Omental fat pad (tissue), 4 donors: ENCODE measurements around the gene SCP2. TPM values are rescaled to one million over a fixed set of nuclear protein-coding genes. Genes with fewer than 3 reads are reported as not detected.

Experiments
- ATAC-seq: fragments of 150-250 bp; one replicate; pipeline ENCODE4 v1.9.1; 2016; ENCODE audit warnings: mild to moderate bottlenecking, moderate library complexity; ENCODE audit not compliant: low FRiP score
- DNase-seq: peaks from one replicate; pipeline ENCODE4 v3.0.0-alpha.2; 2019; ENCODE audit warnings: low spot score
- total RNA-seq, 4 donors: library from RNA; depleted of rRNA; stranded (reverse); fragments of >200 nt; gene quantifications; one replicate each; pipeline ENCODE4 v1.1.0, GENCODE V29; 2016
- TF ChIP-seq, protein P1 (sequence below), 3 donors: fragments of 450-650 bp; IDR thresholded peaks; one replicate each; pipeline ENCODE4 v1.5.1; 2016 to 2017; ENCODE audit warnings: antibody characterized with exemption in 3 of 3, mild to moderate bottlenecking in 3 of 3, moderate library complexity in 2 of 3

Gene SCP2
- total RNA-seq, 4 donors from 2014 or later = 92.7 to 174 (median 126) TPM

DNA sequence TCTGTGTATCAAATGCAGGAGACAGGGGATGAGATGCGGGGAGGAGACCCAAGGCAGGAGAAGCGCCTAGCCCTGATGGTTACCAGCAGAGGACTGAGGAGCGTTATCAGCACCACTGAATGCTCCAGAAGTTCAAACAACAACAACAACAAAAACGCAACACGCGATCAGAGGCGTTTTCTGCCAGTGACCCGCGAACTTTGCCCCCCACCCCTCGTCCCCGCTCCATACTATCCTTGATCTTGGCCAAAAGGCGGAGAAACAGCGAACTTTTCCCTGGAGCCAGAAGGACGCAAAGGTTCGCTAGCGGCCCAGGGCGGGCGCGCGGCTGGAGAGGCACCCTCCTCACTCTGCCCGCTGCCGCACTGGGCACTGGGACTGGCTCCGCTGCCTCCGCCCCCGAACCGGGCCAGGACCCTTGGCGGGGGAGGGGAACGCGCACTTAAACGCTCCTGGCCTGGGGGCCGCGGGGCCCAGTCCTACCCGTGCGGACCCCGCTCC, 6.2 kb upstream of the SCP2 start:
- TF ChIP-seq, protein P1, sequence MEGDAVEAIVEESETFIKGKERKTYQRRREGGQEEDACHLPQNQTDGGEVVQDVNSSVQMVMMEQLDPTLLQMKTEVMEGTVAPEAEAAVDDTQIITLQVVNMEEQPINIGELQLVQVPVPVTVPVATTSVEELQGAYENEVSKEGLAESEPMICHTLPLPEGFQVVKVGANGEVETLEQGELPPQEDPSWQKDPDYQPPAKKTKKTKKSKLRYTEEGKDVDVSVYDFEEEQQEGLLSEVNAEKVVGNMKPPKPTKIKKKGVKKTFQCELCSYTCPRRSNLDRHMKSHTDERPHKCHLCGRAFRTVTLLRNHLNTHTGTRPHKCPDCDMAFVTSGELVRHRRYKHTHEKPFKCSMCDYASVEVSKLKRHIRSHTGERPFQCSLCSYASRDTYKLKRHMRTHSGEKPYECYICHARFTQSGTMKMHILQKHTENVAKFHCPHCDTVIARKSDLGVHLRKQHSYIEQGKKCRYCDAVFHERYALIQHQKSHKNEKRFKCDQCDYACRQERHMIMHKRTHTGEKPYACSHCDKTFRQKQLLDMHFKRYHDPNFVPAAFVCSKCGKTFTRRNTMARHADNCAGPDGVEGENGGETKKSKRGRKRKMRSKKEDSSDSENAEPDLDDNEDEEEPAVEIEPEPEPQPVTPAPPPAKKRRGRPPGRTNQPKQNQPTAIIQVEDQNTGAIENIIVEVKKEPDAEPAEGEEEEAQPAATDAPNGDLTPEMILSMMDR (IDR thresholded peaks at IDR 0.05) = no peak
- ATAC-seq (peak; percentile 78), DNase-seq (no peak)

DNA sequence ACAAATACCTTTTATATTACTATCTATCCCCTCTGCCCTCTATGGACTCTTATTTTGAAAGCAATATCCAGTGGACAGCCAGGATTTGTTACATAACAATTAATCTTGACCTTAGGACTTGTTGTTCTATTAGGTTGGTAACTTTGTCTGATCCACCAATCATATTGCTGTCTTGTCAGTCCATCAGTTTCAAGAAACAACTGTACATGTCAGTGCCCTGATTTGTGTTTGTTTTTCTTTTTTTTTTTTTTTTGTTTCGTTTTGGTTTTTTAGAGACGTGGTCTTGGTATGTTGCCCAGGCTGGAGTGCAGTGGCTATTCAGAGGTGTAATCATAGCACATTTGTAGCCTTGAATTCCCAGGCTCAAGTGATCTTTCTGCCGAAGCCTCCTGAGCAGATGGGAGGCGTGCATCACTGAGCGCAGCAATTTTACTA, 1.5 kb upstream of the SCP2 start:
- ATAC-seq (no peak), DNase-seq (no peak)
- TF ChIP-seq, protein P1 (IDR thresholded peaks at IDR 0.05) = no peak

DNA sequence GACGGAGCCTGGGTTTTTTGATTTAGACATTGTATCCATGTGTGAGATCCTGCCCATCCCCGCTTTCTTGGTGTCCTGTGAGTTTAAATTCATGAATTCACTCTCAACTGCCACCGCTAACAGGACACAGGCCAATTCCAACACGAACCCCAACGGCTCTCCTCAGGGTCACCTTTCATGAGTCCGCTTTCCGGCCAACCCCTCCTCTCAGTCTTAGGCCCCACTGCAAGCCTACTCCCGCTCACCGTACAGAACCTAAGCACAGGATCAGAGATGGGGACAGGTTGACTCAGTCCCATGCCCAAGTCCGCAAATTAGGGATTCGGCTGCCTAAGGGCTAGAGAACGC, 238 bp upstream of the SCP2 start:
- DNase-seq (no peak), ATAC-seq (no peak)
- TF ChIP-seq, protein P1 (IDR thresholded peaks at IDR 0.05) = no peak

DNA sequence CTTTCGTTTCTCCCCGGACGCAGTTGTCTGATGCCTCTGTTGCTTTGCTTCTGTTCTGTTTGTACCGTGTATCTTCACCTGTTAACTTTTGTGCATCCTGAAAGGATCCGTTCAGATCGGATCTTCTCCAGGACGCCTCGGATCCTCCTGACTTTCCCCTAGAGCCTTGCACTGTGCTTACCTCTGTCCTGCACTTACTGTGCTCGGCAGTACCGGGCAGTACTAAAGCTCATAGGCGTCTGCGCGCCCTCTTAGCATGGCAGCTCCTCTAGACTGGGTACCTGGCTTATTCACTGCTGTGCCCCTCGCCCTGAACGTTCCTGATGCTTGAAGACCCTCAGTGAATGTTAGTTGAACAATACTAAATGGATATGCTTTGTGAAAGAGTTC, 934 bp downstream of the SCP2 start:
- peak; percentile 10 for ATAC-seq
- TF ChIP-seq, protein P1 (IDR thresholded peaks at IDR 0.05) = no peak
- no peak for DNase-seq

DNA sequence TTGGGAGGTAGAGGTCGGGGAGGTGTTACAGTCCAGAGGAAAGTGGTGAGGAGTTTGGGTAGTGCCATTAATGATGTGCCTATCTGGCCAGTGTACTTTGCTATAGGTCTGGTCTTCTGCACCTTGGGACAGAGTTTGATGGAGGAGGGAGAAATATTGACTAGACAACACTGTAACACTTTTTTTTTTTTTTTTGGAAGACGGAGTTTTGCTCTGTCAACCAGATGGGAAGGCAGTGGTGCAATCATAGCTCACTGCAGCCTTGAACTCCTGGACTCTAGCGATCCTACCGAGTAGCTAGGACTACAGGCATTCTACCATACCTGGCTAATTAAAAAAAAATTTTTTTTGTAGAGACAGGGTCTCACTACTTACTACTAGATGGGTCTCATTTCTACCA, 1.9 kb downstream of the SCP2 start:
- TF ChIP-seq, protein P1 (IDR thresholded peaks at IDR 0.05) = no peak
- ATAC-seq (no peak), DNase-seq (no peak)

DNA sequence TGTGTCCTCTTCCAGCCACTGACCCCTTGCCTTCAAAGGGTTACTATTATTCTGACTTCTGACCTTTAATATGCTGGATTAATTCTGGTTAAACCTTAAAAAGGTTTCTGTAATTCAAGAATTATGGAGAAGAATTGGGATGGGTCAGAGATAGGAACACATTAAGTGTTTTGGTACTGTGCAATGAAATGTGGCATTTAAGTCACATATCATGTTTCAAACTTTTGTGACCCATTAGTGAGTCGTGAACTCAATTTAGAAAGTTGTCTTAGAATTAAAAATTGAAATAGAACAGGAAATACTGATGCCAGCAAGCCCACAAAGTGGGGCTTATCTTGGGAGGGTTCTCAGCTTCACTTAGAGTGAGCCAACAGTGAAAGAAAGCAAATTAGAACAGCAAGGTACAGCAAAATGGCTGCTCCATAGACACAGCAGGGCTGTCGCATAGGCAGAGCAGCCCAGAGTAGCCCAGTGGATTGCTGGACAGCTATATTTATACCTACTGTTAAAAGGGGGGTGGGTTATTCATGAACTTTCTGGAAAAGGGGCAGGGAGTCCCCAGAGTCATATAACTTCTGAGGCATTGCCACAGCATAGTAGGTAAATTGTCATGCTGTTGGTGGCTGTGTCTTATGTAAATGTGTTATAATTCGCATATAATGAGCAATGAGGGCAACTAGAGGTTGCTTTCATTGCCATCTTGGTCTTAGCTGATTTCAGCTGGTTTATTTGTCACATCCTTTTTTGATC, 10.5 kb downstream of the SCP2 start:
- TF ChIP-seq, protein P1 (IDR thresholded peaks at IDR 0.05) = no peak
- ATAC-seq = no peak
- DNase-seq = no peak

DNA sequence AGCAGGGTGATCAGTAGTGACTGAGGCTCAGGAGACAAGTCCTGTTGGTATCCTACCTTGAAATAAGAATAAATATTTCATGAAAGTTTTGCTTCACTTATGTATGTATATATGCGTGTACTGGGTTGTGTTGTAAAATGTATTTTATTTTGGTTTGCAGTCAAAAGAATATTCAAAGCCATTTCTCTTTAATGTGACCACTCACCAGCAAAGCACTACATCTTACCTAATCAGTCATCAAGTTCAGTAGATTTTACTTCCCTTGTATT, 11.0 kb downstream of the SCP2 start:
- TF ChIP-seq, protein P1 (IDR thresholded peaks at IDR 0.05) = no peak
- DNase-seq (no peak), ATAC-seq (no peak)
